ENCODE data around the gene EFHD1.

GRCh38 chr2:232653441-232653840 lies 20.0 kb downstream of the EFHD1 start:
- TF ChIP-seq, protein P1, sequence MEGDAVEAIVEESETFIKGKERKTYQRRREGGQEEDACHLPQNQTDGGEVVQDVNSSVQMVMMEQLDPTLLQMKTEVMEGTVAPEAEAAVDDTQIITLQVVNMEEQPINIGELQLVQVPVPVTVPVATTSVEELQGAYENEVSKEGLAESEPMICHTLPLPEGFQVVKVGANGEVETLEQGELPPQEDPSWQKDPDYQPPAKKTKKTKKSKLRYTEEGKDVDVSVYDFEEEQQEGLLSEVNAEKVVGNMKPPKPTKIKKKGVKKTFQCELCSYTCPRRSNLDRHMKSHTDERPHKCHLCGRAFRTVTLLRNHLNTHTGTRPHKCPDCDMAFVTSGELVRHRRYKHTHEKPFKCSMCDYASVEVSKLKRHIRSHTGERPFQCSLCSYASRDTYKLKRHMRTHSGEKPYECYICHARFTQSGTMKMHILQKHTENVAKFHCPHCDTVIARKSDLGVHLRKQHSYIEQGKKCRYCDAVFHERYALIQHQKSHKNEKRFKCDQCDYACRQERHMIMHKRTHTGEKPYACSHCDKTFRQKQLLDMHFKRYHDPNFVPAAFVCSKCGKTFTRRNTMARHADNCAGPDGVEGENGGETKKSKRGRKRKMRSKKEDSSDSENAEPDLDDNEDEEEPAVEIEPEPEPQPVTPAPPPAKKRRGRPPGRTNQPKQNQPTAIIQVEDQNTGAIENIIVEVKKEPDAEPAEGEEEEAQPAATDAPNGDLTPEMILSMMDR (conservative IDR thresholded peaks at IDR 0.05) = no peak
- no peak for TF ChIP-seq ZFX (IDR thresholded peaks at IDR 0.05)

Measured in C4-2B (cell line).